Stimulated activated CD4-positive, alpha-beta T cell treated with anti-CD3 and anti-CD28 coated beads, TNF-alpha, amount 100 ng/mL, for 48 hours (primary cell): Measurements from ENCODE around the gene RPL11.
"Not testable (repeated sequence)": the region's sequence is repeated elsewhere in the genome, so short reads cannot be mapped to it uniquely, and the experiment has no call there.

Experiments used
- DNase-seq, 3 donors: peaks; one replicate each; pipeline ENCODE4 v3.0.0-alpha.2; 2020; ENCODE audit warnings: low read depth in 3 of 3

Gene RPL11

DNA sequence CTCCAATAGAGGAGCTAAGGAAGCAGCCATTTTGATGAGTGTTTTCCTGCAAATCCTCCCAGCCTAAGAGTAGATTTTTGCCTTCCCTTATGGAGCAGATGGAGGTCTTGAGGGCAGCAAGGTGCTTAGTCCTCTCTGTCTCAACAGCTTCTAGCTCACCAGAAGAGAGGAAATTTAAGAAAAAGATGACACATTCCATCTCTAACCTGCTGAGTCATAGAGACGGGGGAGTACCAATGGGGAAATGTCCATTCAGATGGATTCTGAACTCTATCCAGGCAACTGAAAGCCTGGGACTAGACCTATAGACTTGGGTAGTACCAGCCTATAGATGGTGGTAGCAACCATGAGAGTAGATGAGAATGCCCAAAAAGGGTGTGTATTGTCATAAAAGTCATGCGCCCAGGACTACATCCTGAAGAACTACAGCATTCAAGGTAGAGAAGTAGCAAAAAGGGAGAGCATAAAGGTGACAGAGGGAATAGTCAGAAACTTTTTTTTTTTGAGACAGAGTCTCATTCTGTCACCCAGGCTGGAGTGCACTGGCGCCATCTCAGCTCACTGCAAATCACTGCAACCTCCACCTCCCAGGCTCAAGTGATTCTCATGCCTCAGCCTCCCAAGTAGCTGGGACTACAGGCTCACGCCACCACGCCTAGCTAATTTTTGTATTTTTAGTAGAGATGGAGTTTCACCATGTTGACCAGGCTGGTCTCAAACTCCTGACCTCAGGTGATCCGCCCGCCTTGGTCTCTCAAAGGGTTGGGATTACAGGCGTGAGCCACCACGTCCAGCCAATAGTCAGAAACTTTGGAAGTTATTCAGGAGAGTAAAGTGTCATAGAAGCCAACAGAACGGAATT, 41.0 kb downstream of the RPL11 start:
- no peak for DNase-seq

DNA sequence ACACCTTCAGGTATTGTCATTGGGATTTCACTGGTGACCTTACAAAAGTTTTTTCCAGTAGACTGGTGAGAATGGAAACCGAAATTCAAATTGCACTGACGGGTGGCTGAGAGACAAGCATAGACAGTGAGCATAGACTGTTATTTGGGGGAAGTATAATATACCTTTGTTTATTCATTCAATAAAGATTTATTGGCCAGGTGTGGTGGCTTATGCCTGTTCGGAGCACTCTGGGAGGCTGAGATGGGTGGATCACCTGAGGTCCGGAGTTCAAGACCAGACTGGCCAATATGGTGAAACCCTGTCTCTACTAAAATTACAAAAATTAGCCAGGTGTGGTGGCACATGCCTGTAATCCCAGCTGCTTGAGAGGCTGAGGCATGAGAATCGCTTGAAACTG, 41.7 kb downstream of the RPL11 start:
- DNase-seq, result not testable (repeated sequence)

- no peak for DNase-seq
Observed at GRCh38 chr1:23736437-23737134, 45.0 kb downstream of the RPL11 start.

DNA sequence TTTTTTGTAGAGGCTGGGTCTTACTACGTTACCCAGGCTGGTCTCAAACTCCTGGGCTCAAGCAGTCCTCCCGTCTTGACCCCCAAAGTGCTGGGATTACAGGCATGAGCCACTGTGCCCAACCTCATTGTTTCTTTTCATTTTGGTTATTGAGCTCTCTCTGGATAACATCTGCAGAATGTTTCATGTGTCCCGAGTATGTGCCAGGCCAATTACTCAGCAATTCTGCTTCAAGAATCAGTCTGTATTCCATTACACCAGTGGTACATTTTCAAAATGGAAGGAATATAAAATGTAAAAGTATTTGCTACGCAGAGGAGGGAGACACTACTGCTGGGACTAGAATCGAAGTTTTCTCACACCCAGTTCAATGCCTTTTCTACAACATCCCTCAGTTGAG, 50.0 kb downstream of the RPL11 start:
- no peak for DNase-seq

- DNase-seq, result peak in 1 of 3 donors; percentile 9
Observed at GRCh38 chr1:23742670-23743286, 51.2 kb downstream of the RPL11 start.

- DNase-seq, result peak; percentile 50 to 74 (median 62)
Observed at GRCh38 chr1:23743287-23744152, 51.9 kb downstream of the RPL11 start, which contains the start of gene ELOA. TSS of gene ELOA (plus strand) at chr1:23743471. CDS start at chr1:23743504, 33 bp downstream.

DNA sequence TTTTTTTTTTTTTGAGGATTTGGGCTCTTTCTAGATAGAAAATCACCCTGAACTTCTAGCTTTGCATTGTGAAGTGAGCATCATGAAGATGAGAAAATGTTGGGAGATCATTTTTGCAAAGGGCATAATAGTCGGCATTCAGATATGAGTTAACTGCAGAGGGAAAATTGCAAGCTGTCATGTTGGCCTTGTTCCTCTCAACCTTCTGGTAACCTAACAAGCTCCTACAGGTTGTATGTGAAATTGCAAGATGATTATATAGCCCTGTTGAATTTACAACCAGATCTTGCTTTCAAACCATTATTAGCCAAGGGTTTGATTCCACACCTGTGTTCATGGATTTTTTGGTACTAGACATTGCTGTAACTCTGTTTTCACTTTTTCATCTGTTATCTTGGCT, 53.9 kb downstream of the RPL11 start:
- no peak for DNase-seq
